ENCODE results near the gene PSMD1.
"Not testable (repeated sequence)": the region's sequence is repeated elsewhere in the genome, so short reads cannot be mapped to it uniquely, and the experiment has no call there.

PSMD1 gene

DNA sequence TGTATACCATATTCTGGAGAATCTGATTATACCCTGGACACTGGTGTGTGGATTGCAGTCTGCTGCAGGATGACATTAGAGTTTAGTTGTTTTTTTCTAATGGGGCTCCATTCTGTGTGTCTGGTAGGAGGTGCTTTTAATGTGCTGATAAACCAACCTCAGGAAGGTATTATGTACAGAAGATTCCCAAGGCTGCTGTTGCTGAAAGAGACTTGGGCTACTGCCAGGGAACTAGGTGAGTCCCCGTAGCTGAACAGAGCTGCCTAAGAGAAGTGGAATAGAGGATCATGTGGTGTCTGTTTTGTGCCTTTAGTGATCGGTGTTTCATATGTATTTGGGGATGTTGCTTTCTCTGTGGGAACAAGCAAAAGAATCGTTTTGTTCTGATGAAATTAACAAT is 44.2 kb upstream of the PSMD1 start:
- no peak for DNase-seq (ENCODE audit: low read depth)
- H3K4me3 ChIP-seq (ENCODE audit: low read depth, low read length) = no peak overlapping the region
- TF ChIP-seq, protein P1, sequence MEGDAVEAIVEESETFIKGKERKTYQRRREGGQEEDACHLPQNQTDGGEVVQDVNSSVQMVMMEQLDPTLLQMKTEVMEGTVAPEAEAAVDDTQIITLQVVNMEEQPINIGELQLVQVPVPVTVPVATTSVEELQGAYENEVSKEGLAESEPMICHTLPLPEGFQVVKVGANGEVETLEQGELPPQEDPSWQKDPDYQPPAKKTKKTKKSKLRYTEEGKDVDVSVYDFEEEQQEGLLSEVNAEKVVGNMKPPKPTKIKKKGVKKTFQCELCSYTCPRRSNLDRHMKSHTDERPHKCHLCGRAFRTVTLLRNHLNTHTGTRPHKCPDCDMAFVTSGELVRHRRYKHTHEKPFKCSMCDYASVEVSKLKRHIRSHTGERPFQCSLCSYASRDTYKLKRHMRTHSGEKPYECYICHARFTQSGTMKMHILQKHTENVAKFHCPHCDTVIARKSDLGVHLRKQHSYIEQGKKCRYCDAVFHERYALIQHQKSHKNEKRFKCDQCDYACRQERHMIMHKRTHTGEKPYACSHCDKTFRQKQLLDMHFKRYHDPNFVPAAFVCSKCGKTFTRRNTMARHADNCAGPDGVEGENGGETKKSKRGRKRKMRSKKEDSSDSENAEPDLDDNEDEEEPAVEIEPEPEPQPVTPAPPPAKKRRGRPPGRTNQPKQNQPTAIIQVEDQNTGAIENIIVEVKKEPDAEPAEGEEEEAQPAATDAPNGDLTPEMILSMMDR (IDR thresholded peaks at IDR 0.05; ENCODE audit: control insufficient read depth, extremely low read depth, insufficient read depth) = no peak

DNA sequence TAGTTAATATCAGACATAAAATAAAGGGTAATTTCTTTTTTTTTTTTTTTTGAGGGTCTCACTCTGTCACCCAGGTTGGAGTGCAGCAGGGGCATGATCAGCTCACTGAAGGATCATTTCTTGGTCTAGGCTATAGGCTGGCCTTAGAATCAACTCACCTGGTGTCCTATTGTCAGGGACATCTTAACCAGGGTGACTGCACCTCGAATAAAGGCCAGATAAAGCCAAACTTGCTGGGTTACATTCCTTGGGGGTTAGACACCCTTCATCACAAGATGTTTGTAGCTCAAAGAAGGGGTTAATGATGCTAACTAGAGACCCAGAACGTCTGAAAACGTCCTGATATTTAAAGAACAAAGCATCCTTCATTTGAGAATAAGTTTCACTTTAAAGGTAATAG is 42.8 kb upstream of the PSMD1 start:
- TF ChIP-seq, protein P1 (IDR thresholded peaks at IDR 0.05; ENCODE audit: control insufficient read depth, extremely low read depth, insufficient read depth) = no peak
- DNase-seq (ENCODE audit: low read depth) = no peak
- no peak overlapping the region for H3K4me3 ChIP-seq (ENCODE audit: low read depth, low read length)

DNA sequence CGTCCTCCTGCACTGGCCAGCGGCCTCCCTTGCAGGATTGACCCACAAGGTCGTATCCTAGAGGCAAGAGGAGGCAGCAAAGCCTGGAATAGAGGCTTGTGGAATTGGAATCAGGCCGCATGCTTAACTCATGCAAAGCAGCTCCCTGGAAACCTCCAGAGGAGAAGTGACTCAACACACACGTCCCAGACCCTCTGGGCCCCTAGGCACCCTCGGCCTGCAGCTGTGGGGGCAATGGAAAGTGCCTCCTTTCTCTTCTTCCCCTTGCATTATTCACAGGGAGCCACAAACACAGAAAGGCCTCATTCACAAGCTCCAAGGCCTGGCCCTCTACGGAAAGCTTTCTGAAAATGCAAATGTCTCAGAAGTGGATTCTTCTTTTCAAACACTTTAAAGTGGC is 41.2 kb upstream of the PSMD1 start:
- H3K4me3 ChIP-seq (ENCODE audit: low read depth, low read length) = no peak overlapping the region
- TF ChIP-seq, protein P1 (IDR thresholded peaks at IDR 0.05; ENCODE audit: control insufficient read depth, extremely low read depth, insufficient read depth) = no peak
- DNase-seq (ENCODE audit: low read depth) = no peak

DNA sequence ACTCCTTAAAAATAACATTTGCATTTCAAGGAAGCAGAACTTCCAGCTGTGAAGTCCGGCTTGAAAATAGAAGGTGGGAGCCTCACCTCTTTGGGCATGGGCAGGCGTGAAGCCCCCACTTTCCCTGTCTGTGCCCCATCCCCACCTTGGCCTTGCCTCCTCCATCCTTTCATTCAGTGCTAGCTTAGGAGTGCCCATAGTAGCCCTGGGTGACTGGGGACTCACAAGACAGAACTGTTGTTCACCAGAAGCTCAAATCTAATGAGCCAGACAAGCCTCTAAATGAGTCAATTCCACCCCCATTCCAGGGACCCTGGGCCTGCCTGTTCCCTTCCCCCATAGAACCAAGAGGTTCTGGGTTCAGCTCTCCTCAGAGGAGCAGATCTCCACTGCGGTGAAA is 40.7 kb upstream of the PSMD1 start:
- DNase-seq (ENCODE audit: low read depth) = no peak
- TF ChIP-seq, protein P1 (IDR thresholded peaks at IDR 0.05; ENCODE audit: control insufficient read depth, extremely low read depth, insufficient read depth) = no peak

DNA sequence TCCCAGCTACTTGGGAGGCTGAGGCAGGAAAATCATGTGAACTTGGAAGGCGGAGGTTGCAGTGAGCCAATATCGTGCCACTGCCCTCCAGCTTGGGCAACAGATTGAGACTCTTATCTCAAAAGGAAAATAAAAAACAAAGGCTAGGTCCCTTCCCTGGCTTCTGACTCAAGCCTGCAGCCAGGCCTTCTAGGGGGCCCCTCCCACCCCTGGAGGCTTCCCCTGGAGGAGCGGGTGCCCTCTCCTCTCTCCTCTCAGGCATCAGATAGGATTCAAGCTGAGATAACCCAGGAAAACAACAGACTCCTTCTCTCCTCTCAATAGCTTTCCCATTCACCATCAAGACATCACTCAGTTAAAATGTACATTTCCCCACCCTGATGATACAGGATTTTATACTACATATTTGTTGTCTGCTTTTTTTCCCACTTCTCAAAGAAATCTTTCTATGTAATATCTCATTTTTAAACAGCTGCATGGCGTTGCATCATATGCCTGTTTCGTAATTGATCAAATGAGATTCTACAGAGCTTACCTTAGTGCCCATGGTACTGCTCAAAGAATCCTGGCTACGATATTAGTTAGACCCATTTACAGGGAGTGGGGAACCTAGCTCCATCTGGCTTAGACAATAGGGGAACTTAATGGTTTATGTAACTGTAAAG is 40.0 kb upstream of the PSMD1 start:
- TF ChIP-seq, protein P1 (IDR thresholded peaks at IDR 0.05; ENCODE audit: control insufficient read depth, extremely low read depth, insufficient read depth) = no peak
- no peak overlapping the region for H3K4me3 ChIP-seq (ENCODE audit: low read depth, low read length)
- no peak for DNase-seq (ENCODE audit: low read depth)

More for the DNA sequence above, 40.7 kb upstream of the PSMD1 start:
- H3K4me3 ChIP-seq (ENCODE audit: low read depth, low read length) = no peak overlapping the region

DNA sequence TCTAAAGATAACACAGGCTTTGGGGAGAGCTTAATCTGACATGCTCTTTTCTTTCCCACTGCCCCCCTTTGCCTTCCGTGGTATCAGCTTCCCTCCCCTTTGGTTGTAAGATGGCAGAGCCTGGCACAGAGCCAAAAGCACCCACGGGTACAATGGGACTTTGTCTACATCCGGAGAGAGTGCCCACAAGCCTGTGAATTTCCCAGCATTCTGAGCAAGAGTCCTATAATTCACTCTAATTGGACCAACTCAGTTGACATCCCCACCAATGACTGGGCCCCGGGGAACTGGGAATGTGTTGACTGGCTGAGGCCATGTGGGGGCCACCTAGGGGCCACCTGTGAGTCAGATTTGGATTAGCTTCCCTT is 39.5 kb upstream of the PSMD1 start:
- no peak for DNase-seq (ENCODE audit: low read depth)
- TF ChIP-seq, protein P1 (IDR thresholded peaks at IDR 0.05; ENCODE audit: control insufficient read depth, extremely low read depth, insufficient read depth) = no peak

DNA sequence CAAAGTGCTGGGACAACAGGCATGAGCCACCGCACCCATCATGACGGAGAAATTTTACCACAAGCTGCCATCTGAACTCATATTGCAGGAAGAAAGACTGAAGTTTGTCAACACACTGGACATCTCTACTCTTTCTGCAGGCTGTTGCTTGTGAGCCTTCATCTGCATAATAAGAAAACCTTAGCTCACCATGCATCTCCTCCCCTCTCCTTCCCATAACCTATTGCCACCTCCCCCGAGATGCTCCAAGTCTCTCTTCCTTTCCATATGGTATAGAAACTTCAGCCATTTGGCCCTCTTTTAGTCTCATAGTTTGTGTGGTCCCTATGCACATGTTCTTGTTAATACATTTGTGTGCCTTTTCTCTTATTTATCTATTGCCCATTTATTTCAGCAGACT is 38.5 kb upstream of the PSMD1 start:
- H3K4me3 ChIP-seq (ENCODE audit: low read depth, low read length) = no peak overlapping the region
- no peak for DNase-seq (ENCODE audit: low read depth)
- TF ChIP-seq, protein P1 (IDR thresholded peaks at IDR 0.05; ENCODE audit: control insufficient read depth, extremely low read depth, insufficient read depth) = no peak

More for the DNA sequence above, 39.5 kb upstream of the PSMD1 start:
- no peak overlapping the region for H3K4me3 ChIP-seq (ENCODE audit: low read depth, low read length)

DNA sequence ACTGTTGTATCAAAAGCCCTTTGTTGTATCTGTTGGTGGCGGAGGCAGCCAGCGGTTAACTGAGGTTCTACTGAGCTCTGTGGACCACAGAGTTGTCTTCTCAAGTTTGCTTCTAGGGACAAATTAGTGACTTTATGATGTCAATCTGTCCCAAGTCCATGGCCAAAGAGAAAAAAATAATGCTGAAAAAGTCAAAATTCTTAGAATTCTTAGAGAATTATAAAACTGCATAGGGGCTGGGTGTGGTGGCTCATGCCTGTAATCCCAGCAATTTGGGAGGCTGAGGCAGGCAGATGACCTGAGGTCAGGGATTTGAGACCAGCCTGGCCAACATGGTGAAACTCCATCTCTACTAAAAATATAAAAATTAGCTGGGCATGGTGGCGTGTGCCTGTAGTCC is 31.6 kb upstream of the PSMD1 start:
- DNase-seq (ENCODE audit: low read depth); H3K4me3 ChIP-seq (ENCODE audit: low read depth, low read length): not testable (repeated sequence)

Data from LNCaP clone FGC (cell line).